ENCODE results near the gene CDCA4. TPM values are rescaled to one million over a fixed set of nuclear protein-coding genes. Genes with fewer than 3 reads are reported as not detected.

CDCA4 gene
- total RNA-seq, 1 donor from 2014 or later: 40.1 TPM

GRCh38 chr14:105014032-105014431 is 6.9 kb downstream of the CDCA4 start:
- Mint-ChIP-seq H3K4me1 (ENCODE audit: unreplicated experiment) (peaks cover 61% of the 10 kb centered on the region), H3K9me3 (ENCODE audit: unreplicated experiment) (peaks cover 8% of the 10 kb centered on the region), H3K27ac (ENCODE audit: unreplicated experiment) (peak overlapping the region; percentile 81), H3K4me3 (ENCODE audit: unreplicated experiment) (no peak overlapping the region), H3K27me3 (ENCODE audit: unreplicated experiment) (peaks cover 8% of the 10 kb centered on the region), H3K36me3 (ENCODE audit: low read depth, unreplicated experiment) (peaks cover 33% of the 10 kb centered on the region)
- TF ChIP-seq CTCF (IDR thresholded peaks at IDR 0.05; ENCODE audit: unreplicated experiment): no peak
- DNase-seq (ENCODE audit: low spot score): no peak

GRCh38 chr14:105013150-105013785 is 7.6 kb downstream of the CDCA4 start:
- TF ChIP-seq CTCF (IDR thresholded peaks at IDR 0.05; ENCODE audit: unreplicated experiment): no peak
- H3K4me1 Mint-ChIP-seq (ENCODE audit: unreplicated experiment): peaks cover 57% of the 10 kb centered on the region
- no peak for DNase-seq (ENCODE audit: low spot score)

GRCh38 chr14:105012171-105012985 is 8.5 kb downstream of the CDCA4 start:
- Mint-ChIP-seq H3K9me3 (ENCODE audit: unreplicated experiment) (peaks cover 8% of the 10 kb centered on the region), H3K27ac (ENCODE audit: unreplicated experiment) (peak overlapping the region; percentile 36), H3K36me3 (ENCODE audit: low read depth, unreplicated experiment) (peaks cover 28% of the 10 kb centered on the region), H3K27me3 (ENCODE audit: unreplicated experiment) (peaks cover 5% of the 10 kb centered on the region), H3K4me1 (ENCODE audit: unreplicated experiment) (peaks cover 50% of the 10 kb centered on the region), H3K4me3 (ENCODE audit: unreplicated experiment) (no peak overlapping the region)
- TF ChIP-seq CTCF (IDR thresholded peaks at IDR 0.05; ENCODE audit: unreplicated experiment): no peak
- no peak for DNase-seq (ENCODE audit: low spot score)

More at GRCh38 chr14:105013150-105013785, 7.6 kb downstream of the CDCA4 start:
- Mint-ChIP-seq H3K36me3 (ENCODE audit: low read depth, unreplicated experiment) (peaks cover 33% of the 10 kb centered on the region), H3K27me3 (ENCODE audit: unreplicated experiment) (peaks cover 6% of the 10 kb centered on the region), H3K4me3 (ENCODE audit: unreplicated experiment) (peak overlapping the region; percentile 5), H3K9me3 (ENCODE audit: unreplicated experiment) (peaks cover 8% of the 10 kb centered on the region), H3K27ac (ENCODE audit: unreplicated experiment) (no peak overlapping the region)

GRCh38 chr14:105011312-105011990 is 9.4 kb downstream of the CDCA4 start:
- DNase-seq (ENCODE audit: low spot score): no peak
- Mint-ChIP-seq H3K4me3 (ENCODE audit: unreplicated experiment) (no peak overlapping the region), H3K36me3 (ENCODE audit: low read depth, unreplicated experiment) (peaks cover 28% of the 10 kb centered on the region), H3K4me1 (ENCODE audit: unreplicated experiment) (peaks cover 46% of the 10 kb centered on the region), H3K27me3 (ENCODE audit: unreplicated experiment) (peaks cover 8% of the 10 kb centered on the region), H3K27ac (ENCODE audit: unreplicated experiment) (no peak overlapping the region), H3K9me3 (ENCODE audit: unreplicated experiment) (peaks cover 8% of the 10 kb centered on the region)
- TF ChIP-seq CTCF (IDR thresholded peaks at IDR 0.05; ENCODE audit: unreplicated experiment): no peak
